Cardiac muscle cell (in vitro differentiated cells and primary cell): Measurements from ENCODE around the gene CCL20. TPM values are rescaled to one million over a fixed set of nuclear protein-coding genes. Genes with fewer than 3 reads are reported as not detected.
A peak's percentile ranks its signal among the peaks of the same experiment; 100 is the strongest.

Experiments used
- DNase-seq, 2 donors: peaks; one replicate each; pipeline versions ENCODE4 v3.0.0 to v3.0.0-alpha.2; 2010 to 2017; ENCODE audit warnings: low read depth in 1 of 2, low spot score in 1 of 2
- H3K27ac ChIP-seq: fragments of 200-600 bp; sonication (generic); 2 replicates; pipeline ENCODE4 v1.5.1; 2016
- H3K27me3 ChIP-seq: fragments of 200-600 bp; sonication (generic); 2 replicates; pipeline ENCODE4 v1.6.0; 2016; ENCODE audit warnings: control low read depth
- H3K36me3 ChIP-seq: fragments of 200-600 bp; sonication (generic); 2 replicates; pipeline ENCODE4 v1.5.1; 2016; ENCODE audit warnings: control low read depth
- H3K4me1 ChIP-seq: fragments of 200-600 bp; sonication (generic); 2 replicates; pipeline ENCODE4 v1.8.1; 2017; ENCODE audit warnings: low read depth, mild to moderate bottlenecking, mixed run types
- H3K4me3 ChIP-seq: fragments of 200-600 bp; sonication (generic); 2 replicates; pipeline ENCODE4 v1.5.1; 2016; ENCODE audit warnings: mild to moderate bottlenecking
- H3K9me3 ChIP-seq: fragments of 200-600 bp; sonication (generic); 2 replicates; pipeline ENCODE4 v1.5.1; 2017; ENCODE audit warnings: low read depth, mild to moderate bottlenecking, control low read depth
- CTCF ChIP-seq: IDR thresholded peaks from 2 replicates; pipeline ENCODE4 v1.5.1; 2012; ENCODE audit warnings: low read depth, mild to moderate bottlenecking, low read length
- polyA plus RNA-seq: library from polyadenylated mRNA; unstranded; fragments of >200 nt; fragmentation: Nextera tagmentation; extraction: Ambion mirVana; gene quantifications from 2 replicates; pipeline ENCODE4 v1.2.1, GENCODE V29; 2016
- total RNA-seq: library from RNA; depleted of rRNA; stranded (reverse); fragments of >200 nt; gene quantifications from 2 replicates; pipeline ENCODE4 v1.2.3, GENCODE V29; 2016

Gene CCL20
- total and polyA plus RNA-seq, 2 experiments from 2014 or later: 0.21 TPM; not detected in 1

- no peak overlapping the region for H3K27ac ChIP-seq
- no peaks in the 10 kb centered on the region for H3K4me1 ChIP-seq
- H3K36me3 ChIP-seq: no peaks in the 10 kb centered on the region
- no peaks in the 10 kb centered on the region for H3K9me3 ChIP-seq
- H3K4me3 ChIP-seq: no peak overlapping the region
- no peak for DNase-seq
- TF ChIP-seq CTCF: no peak
- H3K27me3 ChIP-seq: no peaks in the 10 kb centered on the region
These were observed 33.2 kb downstream of the CCL20 start for GRCh38 chr2:227846831-227847230.

- no peaks in the 10 kb centered on the region for H3K9me3 ChIP-seq
- no peak for TF ChIP-seq CTCF
- no peaks in the 10 kb centered on the region for H3K36me3 ChIP-seq
- H3K4me3 ChIP-seq: no peak overlapping the region
- no peaks in the 10 kb centered on the region for H3K27me3 ChIP-seq
- no peak overlapping the region for H3K27ac ChIP-seq
- no peak for DNase-seq
- no peaks in the 10 kb centered on the region for H3K4me1 ChIP-seq
These were observed 34.5 kb downstream of the CCL20 start for GRCh38 chr2:227848146-227848545.

GRCh38 chr2:227848586-227848985, 34.9 kb downstream of the CCL20 start:
- TF ChIP-seq CTCF: no peak
- Histone ChIP-seq H3K27ac (no peak overlapping the region), H3K4me3 (no peak overlapping the region), H3K27me3 (no peaks in the 10 kb centered on the region), H3K4me1 (no peaks in the 10 kb centered on the region), H3K9me3 (no peaks in the 10 kb centered on the region), H3K36me3 (no peaks in the 10 kb centered on the region)
- DNase-seq: no peak

- Histone ChIP-seq H3K4me1 (no peaks in the 10 kb centered on the region), H3K36me3 (no peaks in the 10 kb centered on the region), H3K27ac (no peak overlapping the region), H3K9me3 (no peaks in the 10 kb centered on the region), H3K27me3 (no peaks in the 10 kb centered on the region), H3K4me3 (no peak overlapping the region)
- TF ChIP-seq CTCF: no peak
- DNase-seq: no peak
These were observed 36.3 kb downstream of the CCL20 start for GRCh38 chr2:227849906-227850305.

- Histone ChIP-seq H3K27me3 (no peaks in the 10 kb centered on the region), H3K9me3 (no peaks in the 10 kb centered on the region), H3K4me1 (no peaks in the 10 kb centered on the region), H3K36me3 (no peaks in the 10 kb centered on the region), H3K27ac (no peak overlapping the region), H3K4me3 (no peak overlapping the region)
- peak in 1 of 2 donors; percentile 89 for DNase-seq
- no peak for TF ChIP-seq CTCF
These were observed 39.6 kb downstream of the CCL20 start for GRCh38 chr2:227853204-227853629.

GRCh38 chr2:227853765-227854271, 40.2 kb downstream of the CCL20 start:
- Histone ChIP-seq H3K27me3 (no peaks in the 10 kb centered on the region), H3K27ac (no peak overlapping the region), H3K9me3 (no peaks in the 10 kb centered on the region), H3K4me1 (no peaks in the 10 kb centered on the region), H3K4me3 (no peak overlapping the region), H3K36me3 (no peaks in the 10 kb centered on the region)
- no peak for TF ChIP-seq CTCF
- DNase-seq: no peak
